DLD1 (cell line): Measurements from ENCODE around the gene CLASP1.
"Not testable (repeated sequence)": the region's sequence is repeated elsewhere in the genome, so short reads cannot be mapped to it uniquely, and the experiment has no call there.

Experiments used
- in situ Hi-C: cut with HindIII; loops from 2 replicates; pipeline ENCODE4 v1.10.0; 2017; ENCODE audit warnings: low sequenced_read_pairs

Gene CLASP1

DNA sequence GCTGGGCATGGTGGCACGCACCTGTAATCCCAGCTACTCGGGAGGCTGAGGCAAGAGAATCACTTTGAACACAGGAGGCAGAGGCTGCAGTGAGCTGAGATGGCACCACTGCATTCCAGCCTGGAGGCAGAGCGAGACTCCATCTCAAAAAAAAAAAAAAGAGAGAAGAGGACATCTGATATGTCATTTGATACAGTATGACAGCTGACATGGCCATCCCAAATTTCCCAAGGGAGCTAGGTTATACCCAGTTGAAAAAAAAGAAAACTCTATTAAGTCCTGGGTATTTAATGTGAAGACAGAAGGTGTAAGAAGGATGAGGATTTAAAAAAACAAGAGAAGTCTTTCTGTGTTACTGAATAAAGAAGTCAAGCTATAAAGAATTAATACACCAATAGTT lies 23.3 kb downstream of the CLASP1 start:
- in situ Hi-C loops: no loop called here

DNA sequence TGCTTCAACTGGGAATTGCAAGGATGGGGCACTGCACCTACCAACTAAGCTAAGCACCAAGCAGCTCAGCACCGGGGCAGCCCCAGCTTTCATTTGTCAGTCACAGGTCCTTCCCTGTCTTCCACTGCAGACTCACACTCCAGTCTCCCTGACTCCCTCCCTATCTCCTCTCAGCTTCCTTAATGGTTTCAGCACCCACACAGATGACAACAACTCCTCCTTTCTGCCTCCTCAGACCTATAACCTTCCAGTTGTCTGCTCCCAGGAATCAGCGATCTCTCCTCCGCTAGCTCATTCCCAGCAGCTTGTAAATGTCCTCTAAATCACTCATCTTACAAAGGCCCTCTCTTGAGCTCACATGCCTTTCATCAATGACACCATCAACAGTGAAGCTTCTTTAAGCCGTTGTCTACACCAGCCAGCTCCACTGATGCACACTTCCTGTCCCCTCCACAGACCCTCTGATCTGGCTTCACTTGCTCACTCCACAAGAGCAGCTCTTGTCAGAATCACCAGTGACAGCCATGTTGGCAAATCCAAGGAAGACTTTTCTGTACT lies 32.1 kb downstream of the CLASP1 start:
- in situ Hi-C loops: loop anchor here (5.0 kb wide), 1 partner anchor 55 kb away; no protein-coding TSS in a partner anchor

DNA sequence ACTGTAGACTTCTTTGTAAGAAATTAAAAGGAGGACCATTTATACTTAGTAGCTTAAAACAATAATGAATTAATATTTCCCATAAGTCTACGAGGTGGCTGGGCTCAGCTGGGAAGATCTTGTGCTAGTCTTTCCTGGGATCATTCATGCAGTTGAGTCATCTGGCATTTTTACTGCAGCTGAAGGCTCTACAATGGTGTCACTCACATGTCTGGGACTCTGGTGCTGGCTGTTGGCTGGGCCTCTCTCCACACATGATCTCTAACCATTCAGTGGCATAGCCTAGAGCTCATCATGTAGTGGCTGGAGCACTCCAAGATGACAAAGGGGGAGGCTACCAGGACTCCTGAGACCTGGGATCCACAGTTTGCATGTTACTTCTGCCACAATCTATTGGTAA lies 35.5 kb downstream of the CLASP1 start:
- in situ Hi-C loops: no loop called here

DNA sequence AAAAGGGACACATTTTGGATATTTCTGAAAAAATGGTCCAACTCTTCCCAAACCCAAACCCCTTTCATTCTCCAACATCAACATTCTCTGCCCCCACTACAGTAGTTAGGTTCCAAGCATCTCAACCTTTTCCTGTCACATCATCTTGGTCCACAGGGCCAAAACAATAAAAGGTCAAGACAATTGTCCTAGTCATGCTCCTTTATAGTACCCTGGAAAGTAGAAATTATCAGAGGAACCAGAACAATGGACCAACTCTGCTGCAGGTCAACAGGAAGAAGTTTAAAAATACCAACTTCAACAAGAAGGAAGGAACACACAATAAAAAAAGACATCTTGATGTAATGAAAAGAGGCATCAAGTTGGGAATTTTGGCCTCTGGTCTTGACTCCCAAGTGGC lies 36.1 kb downstream of the CLASP1 start:
- in situ Hi-C loops: no loop called here

DNA sequence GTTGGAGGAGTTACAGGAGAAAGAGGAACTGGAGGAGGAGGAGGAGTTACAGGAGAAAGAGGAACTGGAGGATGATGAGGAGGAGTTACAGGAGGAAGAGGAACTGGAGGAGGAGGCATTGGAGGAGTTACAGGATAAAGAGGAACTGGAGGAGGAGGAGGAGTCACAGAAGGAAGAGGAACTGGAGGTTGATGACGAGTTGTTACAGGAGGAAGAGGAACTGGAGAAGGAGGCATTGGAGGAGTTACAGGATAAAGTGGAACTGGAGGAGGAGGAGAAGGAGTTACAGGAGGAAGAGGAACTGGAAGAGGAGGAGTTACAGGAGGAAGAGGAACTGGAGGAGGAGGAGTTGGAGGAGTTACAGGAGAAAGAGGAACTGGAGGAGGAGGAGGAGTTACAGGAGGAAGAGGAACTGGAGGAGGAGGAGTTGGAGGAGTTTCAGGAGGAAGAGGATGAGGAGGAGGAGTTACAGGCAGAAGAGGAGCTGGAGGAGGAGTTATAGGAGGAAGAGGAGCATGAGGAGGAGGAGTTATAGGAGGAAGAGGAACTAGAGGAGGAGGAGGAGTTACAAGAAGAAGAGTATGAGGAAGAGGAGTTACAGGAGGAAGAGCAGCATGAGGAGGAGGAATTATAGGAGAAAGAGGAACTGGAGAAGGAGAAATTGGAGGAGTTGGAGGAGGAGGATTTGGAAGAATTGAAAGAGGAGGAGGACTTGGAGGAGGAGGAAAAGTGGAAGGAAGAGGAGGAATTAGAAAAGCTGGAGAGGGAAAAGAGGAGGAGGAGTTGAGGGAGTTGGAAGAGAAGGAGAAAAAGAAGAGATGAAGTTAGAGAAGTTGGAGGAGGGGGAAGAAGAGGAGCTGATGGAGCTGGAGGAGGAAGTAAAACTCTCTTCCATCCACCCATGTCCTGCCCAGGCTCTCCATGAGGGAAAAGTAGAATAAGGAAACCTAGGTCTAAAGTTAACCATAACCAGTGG lies 37.2 kb downstream of the CLASP1 start:
- in situ Hi-C loops: no loop called here

DNA sequence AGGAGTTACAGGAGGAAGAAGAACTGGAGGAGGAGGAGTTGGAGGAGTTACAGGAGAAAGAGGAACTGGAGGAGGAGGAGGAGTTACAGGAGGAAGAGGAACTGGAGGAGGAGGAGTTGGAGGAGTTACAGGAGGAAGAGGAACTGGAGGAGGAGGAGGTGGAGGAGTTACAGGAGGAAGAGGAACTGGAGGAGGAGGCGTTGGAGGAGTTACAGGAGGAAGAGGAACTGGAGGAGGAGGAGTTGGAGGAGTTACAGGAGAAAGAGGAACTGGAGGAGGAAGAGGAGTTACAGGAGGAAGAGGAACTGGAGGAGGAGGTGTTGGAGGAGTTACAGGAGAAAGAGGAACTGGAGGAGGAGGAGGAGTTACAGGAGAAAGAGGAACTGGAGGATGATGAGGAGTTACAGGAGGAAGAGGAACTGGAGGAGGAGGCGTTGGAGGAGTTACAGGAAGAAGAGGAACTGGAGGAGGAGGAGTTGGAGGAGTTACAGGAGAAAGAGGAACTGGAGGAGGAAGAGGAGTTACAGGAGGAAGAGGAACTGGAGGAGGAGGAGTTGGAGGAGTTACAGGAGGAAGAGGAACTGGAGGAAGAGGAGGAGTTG lies 38.1 kb downstream of the CLASP1 start:
- in situ Hi-C loops: not testable (repeated sequence)

DNA sequence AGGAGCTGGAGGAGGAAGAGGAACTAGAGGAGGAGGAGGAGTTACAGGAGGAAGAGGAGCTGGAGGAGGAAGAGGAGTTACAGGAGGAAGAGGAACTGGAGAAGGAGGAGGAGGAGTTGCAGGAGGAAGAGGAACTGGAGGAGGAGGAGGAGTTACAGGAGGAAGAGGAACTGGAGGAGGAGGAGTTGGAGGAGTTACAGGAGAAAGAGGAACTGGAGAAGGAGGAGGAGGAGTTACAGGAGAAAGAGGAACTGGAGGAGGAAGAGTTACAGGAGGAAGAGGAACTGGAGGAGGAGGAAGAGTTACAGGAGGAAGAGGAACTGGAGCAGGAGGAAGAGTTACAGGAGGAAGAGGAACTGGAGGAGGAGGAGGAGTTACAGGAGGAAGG lies 38.8 kb downstream of the CLASP1 start:
- in situ Hi-C loops: not testable (repeated sequence)

DNA sequence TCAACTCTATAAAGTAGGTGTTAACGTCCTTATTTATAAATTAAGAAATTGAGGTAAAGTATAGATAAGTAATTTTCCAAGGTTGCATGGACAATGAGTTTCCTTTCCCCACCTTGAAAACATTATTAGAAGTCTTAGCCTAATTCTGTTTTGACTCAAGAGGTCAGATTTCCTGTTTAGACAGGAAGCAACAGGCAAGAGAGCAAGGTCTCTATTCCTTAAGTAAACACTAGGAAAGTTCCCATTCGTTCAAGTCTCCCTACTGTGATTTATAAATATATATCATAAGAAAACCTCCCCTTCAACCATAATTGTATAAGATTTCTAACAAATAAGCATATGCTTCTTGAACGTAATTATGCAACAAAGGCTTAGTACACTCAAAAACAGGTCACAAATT lies 40.3 kb downstream of the CLASP1 start:
- in situ Hi-C loops: no loop called here

DNA sequence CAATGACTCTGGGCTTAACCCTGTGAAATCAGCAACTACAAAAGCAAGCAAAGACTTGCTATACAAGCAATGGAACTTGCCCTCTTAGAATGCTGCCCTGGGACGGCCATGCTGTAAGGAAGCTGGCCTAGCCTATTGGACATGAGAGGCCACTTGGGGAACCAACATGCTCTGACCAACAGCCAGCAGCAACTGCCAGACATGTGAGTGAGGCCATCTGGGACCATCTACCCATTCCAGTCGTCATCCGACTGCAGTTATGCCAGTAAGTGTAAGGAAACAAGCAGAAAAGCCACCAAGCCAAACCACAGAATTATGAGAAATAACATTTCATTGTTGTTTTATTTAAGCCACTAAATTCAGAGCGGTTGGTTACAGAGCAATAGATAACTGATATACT lies 40.9 kb downstream of the CLASP1 start:
- in situ Hi-C loops: no loop called here

DNA sequence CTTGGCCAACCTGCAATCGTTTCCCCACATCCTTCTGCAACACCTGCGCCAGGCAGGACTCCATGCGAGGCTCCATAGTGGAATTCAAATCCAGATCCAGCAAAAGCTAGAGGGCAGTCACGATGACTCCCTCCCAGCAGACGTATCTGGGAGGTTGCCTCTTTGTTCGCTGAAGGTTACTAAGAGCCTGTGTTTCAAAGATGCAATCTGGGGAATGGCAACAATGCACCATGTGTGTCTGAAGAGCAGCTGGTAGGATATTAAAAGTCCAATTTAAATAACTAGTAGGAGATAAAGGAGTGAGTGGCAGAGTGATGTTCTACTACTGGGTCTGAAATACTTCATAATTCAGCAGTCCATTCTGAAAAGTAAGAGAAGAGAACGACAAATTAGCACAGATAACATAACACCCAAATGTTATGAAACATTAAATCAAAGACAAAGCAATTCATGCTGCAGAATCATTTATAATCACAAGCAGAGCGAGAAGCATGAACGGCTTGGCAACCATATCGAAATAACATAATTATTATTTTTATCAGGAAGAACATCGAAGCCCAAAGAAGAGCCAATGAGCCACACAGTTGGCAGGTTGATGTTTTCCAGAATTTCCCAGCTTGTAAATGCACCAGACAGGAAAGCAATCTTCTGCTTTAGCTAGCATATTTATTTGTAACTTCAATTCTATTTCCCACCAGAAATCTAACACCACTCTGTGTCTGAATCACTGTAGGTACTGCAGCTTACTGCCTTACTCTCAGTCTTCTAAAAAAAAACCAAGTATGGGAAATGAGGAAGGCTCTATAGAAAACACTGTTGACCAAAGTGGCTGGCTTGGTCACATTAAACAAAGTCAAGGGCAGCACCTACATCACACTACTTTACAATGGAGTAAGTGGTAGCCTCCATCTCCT lies 43.2 kb downstream of the CLASP1 start:
- in situ Hi-C loops: no loop called here

DNA sequence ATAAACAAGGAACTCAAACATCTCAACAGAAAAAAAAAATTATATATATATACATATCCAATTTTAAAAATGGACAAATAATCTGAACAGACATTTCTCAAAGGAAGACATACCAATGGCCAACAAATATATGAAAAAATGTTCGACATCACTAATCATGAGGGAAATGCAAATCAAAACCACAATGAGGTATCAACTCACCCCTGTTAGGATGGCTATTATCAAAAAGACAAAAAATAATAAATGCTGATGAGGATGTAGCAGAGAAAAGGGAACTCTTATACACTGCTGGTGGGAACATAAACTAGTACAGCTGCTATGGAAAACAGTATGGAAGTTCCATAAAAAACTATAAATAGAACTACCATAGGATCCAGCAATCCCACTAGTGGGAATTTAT lies 46.1 kb downstream of the CLASP1 start:
- in situ Hi-C loops: no loop called here

DNA sequence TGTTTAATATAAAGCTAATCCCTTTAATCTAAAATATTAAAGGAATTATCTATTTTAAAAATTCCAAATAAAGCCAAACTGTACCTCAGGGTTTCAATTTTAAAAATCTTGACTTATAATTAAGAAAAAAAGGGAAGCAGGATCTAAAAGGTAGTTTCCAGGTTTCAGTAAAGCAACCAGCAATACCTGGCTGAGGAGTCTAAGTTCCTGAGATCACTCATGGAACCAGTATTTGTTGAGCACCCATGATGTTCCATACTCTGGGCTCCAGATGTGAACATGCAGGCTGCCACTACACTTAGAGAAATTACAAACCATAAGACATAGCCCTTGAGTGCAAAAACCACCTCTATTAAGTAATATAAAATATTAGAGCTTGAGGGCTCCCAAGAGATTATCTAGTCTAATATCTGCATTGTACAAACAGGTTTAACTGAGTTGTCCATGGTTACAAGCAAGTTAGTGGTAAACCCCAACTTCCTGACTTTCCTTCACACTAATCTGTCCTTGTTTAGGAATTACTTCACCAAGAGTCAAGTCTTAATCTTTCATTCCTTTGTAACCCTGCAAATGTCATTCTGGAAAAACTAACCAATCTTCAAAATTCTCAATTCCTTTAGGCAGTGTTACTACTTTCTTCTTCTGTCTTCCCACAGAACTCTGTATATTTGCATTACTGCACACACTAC lies 49.2 kb downstream of the CLASP1 start:
- in situ Hi-C loops: no loop called here

DNA sequence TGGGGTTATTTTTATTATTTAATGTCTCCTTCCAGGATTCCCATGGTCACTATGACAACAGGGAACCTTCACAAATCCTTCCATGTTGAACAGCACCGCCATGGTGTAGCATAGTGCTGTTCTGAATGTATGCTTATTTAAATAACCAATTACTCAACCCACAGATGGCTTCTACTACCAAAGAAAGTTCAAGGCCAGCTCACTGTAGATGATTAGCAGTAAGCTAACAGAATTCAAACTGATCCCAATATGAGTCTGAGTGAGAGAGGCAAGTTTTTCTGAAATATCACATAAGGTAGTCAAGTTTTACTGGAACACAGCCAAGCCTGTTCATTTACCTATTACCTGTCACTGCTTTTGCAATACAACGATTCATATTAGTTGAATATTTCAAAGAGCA lies 51.2 kb downstream of the CLASP1 start:
- in situ Hi-C loops: no loop called here

DNA sequence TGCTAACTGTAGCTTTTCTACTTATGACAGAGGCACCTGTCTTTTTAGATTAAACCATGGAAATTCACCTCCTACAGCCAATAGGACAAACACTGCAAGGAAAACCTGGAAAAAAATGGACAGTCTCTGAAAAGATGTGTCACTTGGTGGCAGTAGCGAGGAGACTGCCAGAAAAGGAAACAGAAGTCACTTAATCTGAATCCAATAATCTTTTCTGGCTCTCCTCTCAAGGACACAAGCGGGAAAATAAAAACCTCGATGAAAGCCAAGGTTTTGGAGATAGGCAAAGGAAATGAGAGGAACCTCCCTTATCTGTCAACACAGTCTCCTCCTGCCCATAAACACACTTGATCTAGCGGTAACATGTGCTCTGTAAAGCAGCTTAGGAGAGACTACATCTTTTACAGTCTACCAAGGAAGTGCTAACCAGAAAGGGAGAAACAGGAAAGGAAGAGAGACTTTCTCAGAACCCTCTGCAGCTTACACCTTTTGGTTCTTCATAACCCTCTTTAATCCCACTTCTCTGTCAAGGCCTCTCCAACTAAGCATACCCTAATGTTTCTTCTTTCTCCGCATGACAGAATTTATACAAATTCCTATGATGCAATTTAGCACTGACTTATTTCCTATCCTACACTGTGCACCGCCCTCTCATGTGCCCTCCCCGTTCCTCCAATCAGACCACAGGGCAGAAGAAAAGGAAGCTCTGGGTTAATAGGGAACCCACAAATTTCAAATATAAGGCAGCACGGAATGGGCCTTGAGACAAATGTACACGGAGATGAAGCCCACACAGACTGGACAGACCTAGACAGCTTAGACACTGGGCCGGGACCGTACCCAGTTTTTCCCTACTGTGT lies 52.8 kb downstream of the CLASP1 start:
- in situ Hi-C loops: no loop called here

DNA sequence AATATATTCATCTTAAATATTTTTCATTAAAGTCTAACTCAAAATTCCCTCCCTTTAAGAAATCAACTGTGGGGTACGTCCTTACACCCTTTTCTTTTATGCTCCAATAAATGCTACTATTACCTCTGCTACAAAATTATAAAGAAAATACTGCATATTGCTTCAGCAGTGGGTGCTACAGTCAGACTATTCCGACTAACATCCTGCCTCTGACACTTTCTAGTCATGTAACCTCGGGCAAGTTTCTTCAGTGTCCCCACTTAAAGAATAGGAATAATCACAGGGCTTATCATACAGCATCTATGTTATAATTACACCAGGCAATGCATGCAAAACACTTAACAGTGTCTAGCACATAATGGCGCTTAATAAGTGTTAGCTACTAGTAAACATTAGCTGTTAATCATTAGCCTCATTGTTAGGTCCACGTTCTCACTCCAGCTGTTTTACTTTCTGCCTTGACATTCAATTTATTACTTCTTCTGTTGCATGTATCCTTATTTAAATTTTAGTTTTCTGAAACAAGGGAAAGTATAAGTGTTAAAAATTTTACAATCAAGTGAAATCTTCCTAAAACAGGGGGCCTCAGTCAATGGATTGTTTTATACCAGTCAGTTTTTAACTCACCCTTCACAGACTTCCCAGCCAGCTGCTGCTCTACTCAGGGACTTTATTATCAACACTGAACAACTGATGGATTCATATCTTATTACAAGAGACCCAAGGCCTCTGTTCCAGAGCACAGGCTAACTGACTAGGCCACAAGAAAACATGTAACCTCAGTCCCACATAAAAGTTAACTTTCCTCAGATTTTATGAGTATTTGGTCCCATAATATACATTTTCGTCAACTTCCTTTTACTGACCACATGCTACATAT lies 54.0 kb downstream of the CLASP1 start:
- in situ Hi-C loops: no loop called here

DNA sequence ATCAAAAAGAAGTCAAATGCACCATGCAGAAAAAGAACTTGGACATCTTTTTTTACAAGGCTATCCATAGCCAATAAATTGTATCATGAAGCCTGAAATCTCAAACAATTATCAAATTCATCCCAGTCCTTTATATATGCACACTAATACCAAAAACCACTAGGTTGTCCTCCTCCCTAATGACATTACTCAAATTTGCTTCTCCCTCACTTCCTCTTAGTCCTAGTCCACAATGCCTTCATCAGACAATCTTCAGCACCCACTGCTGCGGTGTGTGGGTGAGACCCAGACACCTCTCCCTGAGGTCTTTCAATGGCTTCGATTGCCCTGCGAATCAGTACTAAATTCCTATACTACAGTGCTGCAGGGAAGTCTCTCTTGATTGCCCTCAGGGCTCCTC lies 58.1 kb downstream of the CLASP1 start:
- in situ Hi-C loops: no loop called here

DNA sequence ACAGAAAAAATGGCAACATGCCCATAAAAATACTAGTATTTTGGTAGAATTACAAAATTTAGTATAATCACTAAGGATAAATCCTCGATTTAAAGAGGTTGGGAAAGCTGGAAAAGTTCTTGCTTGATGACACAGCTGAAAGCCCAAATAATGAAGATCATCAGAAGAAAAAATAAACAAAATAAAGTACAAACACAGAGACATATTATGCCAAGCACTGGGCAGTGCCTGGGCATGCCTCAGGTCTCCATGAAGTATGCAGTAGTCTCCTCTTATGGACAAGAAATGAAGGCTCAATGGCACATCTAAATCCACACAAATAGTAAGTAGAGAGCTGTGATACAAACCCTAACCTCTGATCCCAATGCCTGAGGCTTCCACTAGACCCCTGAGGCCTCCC lies 60.9 kb downstream of the CLASP1 start:
- in situ Hi-C loops: no loop called here

DNA sequence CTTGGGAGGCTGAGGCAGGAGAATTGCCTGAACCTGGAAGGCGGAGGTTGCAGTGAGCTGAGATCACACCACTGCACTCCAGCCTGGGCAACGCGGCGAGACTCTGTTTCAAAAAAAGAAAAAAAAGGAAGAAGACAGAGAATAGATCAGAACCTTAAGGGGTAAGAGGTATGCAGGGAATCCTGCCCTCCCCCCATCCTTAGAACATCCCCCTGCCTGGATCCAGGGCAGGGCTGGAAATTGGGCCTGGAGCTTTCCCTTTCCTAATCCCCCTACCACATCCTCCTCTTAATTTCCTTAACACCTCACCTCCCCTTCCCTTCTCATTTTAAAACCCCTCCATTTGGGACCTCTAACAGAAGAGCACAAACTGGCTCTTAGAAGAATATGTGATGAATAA lies 62.1 kb downstream of the CLASP1 start:
- in situ Hi-C loops: no loop called here

DNA sequence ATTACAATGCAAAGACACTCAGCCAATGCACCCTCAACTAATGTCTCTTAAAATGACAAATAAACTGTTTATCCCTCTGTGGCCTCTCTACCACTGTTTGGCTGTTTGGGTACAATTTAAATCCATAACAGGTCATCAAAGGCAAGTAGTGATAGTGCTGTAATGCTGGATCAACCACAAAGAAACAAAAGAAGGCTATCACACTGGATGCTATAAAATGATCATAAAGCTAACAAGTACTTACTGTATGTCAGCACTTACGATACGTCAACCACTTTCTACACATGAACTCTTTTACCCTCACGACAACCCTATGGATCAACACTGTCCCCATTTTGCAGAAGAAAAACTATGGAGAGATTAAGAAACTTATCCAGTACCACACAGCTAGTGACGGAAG lies 64.5 kb downstream of the CLASP1 start:
- in situ Hi-C loops: no loop called here
